Measurements from ENCODE around the gene MAST4.

MAST4 gene

DNA sequence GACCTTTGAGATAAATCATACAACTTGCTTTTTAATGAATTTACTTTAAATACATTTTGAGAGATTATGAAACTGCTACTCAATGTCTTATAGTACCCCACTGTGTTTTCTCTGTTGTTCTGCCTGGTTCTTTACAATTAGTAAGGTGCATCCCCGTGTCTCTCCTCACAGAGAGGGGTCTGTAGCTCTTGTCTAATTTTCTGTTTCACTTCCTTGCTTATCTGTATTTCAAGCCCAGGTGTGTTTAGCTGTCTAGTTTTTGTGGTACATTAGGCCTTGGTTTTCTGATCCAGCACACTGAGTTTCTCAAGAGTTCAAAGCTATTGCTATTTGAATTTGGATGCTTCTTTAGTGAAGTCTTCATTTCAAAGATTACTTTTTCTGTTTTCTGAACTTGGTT is 105.1 kb downstream of the MAST4 start:
- H3K4me3 ChIP-seq (replicated peaks in 1 of 2; ENCODE audit: low read depth in 2 of 2, low read length in 2 of 2): no peak overlapping the region
- TF ChIP-seq, protein P1, sequence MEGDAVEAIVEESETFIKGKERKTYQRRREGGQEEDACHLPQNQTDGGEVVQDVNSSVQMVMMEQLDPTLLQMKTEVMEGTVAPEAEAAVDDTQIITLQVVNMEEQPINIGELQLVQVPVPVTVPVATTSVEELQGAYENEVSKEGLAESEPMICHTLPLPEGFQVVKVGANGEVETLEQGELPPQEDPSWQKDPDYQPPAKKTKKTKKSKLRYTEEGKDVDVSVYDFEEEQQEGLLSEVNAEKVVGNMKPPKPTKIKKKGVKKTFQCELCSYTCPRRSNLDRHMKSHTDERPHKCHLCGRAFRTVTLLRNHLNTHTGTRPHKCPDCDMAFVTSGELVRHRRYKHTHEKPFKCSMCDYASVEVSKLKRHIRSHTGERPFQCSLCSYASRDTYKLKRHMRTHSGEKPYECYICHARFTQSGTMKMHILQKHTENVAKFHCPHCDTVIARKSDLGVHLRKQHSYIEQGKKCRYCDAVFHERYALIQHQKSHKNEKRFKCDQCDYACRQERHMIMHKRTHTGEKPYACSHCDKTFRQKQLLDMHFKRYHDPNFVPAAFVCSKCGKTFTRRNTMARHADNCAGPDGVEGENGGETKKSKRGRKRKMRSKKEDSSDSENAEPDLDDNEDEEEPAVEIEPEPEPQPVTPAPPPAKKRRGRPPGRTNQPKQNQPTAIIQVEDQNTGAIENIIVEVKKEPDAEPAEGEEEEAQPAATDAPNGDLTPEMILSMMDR (IDR thresholded peaks at IDR 0.05; ENCODE audit: low read depth, low read length): no peak
- DNase-seq (ENCODE audit: low read depth in 2 of 2): no peak

DNA sequence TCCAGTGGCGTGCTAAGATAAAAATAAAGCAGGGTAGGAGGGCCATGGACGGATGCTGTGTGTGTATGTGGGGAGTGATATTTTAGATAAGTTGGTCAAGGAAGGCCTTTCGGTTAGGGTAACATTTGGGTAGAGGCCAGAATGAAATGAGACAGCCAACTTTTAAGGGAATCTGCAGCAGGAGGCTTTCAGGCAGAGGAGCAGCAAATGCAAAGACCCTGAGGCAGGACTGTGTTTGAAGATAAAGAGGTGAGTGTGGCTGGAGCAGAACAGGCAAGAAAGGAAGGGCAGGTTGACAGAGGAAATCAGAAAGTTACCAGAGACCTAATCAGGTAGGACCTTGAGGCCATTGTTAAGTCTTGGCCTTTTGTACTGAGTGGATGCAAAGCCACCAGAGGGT is 106.2 kb downstream of the MAST4 start:
- no peak for DNase-seq (ENCODE audit: low read depth in 2 of 2)
- H3K4me3 ChIP-seq (replicated peaks in 1 of 2; ENCODE audit: low read depth in 2 of 2, low read length in 2 of 2): no peak overlapping the region
- TF ChIP-seq, protein P1 (IDR thresholded peaks at IDR 0.05; ENCODE audit: low read depth, low read length): no peak

DNA sequence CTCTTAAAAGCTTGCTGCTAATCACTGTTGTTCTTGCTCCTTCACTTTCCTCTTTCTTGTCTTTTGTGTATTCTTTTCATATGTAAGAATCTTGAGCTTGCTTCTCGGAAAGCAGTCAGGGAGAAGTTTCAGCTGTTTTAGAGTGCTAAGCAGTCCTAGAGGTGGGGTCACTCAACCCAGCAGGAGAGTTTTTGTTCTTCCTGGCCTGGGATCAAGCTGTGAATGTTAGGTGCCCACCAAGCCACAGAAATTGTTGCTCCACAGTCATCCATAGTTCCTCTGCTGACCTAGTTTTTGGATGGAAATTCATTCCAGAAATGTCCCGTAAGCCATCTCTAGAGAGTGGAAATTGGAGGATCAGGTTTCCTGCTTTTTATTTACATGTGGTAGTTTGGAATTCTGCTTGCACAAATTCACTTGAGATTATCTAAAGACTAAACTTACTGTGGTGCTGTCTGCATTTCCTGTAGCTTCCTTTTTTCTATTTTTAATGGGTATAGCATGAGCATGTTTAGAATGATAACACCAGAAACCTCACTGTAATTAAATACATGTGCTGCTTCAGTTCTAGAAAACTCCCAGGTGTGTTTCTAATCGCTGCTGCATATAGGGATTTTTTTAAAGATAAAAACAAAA is 108.7 kb downstream of the MAST4 start:
- TF ChIP-seq, protein P1 (IDR thresholded peaks at IDR 0.05; ENCODE audit: low read depth, low read length): no peak
- DNase-seq (ENCODE audit: low read depth in 2 of 2): peak in 1 of 2 donors; percentile 56

DNA sequence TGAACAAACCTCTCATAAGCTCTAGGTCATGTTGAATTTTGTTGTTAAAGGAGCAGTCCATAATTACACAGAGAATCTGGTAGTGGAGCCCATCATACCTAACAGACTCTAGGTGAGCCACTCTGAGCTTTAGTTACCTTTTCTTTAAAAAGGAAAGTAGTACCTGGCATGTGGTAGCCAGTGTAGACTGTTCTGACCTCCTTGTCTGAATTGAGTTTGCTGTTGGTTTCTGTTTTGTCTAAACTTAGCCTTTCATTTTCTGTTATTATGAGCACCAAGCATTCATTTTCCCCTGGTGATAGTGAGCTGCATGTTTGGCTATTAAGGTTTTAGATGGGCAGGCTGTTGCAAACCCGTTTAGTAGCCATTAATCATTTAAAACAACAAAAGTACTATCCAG is 112.2 kb downstream of the MAST4 start:
- DNase-seq (ENCODE audit: low read depth in 2 of 2): no peak
- TF ChIP-seq, protein P1 (IDR thresholded peaks at IDR 0.05; ENCODE audit: low read depth, low read length): no peak
- H3K4me3 ChIP-seq (replicated peaks in 1 of 2; ENCODE audit: low read depth in 2 of 2, low read length in 2 of 2): no peak overlapping the region

More for the DNA sequence above, 108.7 kb downstream of the MAST4 start:
- no peak overlapping the region for H3K4me3 ChIP-seq (replicated peaks in 1 of 2; ENCODE audit: low read depth in 2 of 2, low read length in 2 of 2)

DNA sequence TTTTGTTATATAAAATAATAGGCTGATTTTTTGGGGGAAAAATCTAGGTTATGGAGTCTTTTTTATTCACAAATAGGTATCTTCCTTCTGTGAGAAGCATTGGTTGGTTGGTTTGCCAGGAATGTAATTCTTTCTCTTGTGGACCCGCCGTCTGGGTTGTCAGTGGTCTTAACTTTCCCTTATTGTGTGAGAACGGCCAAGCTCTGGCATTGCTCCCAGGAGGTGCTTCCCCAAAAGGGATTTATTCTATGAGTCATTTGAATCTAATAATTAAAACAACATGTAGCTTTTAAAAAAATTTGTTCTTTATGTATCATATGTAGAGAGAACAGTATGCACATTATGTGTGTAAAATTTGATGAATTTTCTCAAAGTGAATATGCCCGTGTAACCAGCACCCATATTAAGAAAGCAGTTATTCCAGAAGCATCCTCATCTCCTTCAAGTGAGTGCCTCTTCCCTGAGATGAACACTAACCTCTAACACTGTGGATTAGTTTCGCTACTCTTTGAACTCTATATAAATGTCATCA is 114.4 kb downstream of the MAST4 start:
- TF ChIP-seq, protein P1 (IDR thresholded peaks at IDR 0.05; ENCODE audit: low read depth, low read length): no peak
- peak; percentile 75 to 85 for DNase-seq (ENCODE audit: low read depth in 2 of 2)
- H3K4me3 ChIP-seq (replicated peaks in 1 of 2; ENCODE audit: low read depth in 2 of 2, low read length in 2 of 2): no peak overlapping the region

DNA sequence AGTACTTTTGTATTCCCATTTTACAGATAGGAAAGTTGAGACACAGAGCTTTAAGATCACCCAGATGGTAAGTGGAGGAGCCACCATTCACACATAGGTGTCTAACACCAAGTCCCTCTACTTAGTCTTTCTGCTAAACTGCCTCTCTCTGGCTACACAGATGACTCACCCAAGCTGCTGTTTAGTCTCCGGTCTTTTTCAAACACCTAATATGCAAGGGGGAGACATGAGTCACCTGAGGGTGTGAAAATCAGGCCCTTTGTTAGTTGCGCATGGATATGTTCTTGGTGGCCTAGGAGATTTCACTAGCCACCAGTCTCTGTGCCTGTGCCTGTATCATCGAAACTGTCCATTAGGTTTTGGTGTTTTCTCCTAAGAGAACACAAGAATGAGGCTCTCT is 117.8 kb downstream of the MAST4 start:
- TF ChIP-seq, protein P1 (IDR thresholded peaks at IDR 0.05; ENCODE audit: low read depth, low read length): no peak
- no peak overlapping the region for H3K4me3 ChIP-seq (replicated peaks in 1 of 2; ENCODE audit: low read depth in 2 of 2, low read length in 2 of 2)
- DNase-seq (ENCODE audit: low read depth in 2 of 2): peak; percentile 16 to 53
